Measurements from ENCODE around the gene CCDC24. TPM values are rescaled to one million over a fixed set of nuclear protein-coding genes. Genes with fewer than 3 reads are reported as not detected.

CCDC24 gene
- total RNA-seq, 2 experiments from 2014 or later = 8.9 to 9.2 TPM

DNA sequence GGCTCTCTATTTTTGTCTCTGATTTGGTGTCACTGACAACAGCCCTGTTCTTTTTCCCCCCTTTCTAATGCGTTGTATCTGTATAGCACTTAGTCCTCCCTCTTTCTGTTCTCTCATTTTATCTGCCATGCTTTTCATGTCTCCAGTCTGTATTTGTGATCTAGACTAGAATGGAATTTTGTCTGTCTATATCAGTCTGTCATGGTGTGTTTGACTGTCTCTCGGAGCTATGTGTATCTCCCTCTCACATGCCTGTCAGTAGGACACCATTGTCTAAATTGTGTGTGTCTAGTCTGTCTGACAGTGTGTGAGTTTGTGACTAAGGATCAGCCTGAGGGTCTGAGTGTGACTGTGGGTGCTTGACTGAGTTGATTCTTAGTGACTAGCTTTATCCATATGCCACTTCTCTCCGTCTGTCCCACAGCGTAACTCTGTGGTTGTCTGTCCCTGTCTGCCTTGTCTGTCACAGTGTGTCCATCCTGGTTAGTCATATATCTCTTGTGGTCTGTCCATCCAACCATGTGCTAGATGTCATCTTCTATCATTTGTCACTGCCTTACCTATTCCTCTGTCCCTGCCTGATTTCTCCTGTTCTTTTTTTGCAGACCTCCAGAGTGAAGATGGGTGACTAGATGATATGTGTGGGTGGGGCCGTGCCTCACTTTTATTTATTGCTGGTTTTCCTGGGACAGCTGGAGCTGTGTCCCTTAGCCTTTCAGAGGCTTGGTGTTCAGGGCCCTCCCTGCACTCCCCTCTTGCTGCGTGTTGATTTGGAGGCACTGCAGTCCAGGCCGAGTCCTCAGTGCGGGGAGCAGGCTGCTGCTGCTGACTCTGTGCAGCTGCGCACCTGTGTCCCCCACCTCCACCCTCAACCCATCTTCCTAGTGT lies 13.8 kb upstream of the CCDC24 start:
- Histone ChIP-seq H3K4me3 (ENCODE audit: low read depth, low read length, poor library complexity, severe bottlenecking) (no peak overlapping the region), H4K20me1 (ENCODE audit: insufficient read depth, low read length) (0 out of 2 replicates have a peak, but pooled peaks cover 9% of the 10 kb centered on the region), H3K9me2 (ENCODE audit: insufficient read depth, low read length) (no peaks in the 10 kb centered on the region), H3K4me1 (ENCODE audit: insufficient read depth, low read length, poor library complexity, severe bottlenecking) (peaks cover 17% of the 10 kb centered on the region), H3K36me3 (ENCODE audit: insufficient read depth, low read length) (peaks cover 43% of the 10 kb centered on the region), H3K4me2 (ENCODE audit: low read length) (peak overlapping the region; percentile 0; the same call in 1 of the 2 replicates), H3K9me3 (ENCODE audit: low read length) (no peaks in the 10 kb centered on the region), H3K79me2 (ENCODE audit: insufficient read depth, low read depth, low read length) (no peaks in the 10 kb centered on the region; the same call in 1 of the 2 replicates), H3K27ac (ENCODE audit: low read depth, low read length, poor library complexity, severe bottlenecking) (no peak overlapping the region), H2AFZ (ENCODE audit: low read length) (no peak overlapping the region)
- POLR2A ChIA-PET = no interaction called here
- no TSS peak for BruUV-seq (replicated peaks)
- intact Hi-C loops (cut with micrococcal nuclease; ENCODE audit: unreplicated experiment) = no loop called here
- CTCF ChIA-PET (ENCODE audit: unreplicated experiment) = no interaction called here
- DNase-seq (ENCODE audit: low spot score) = no peak
- TF ChIP-seq, protein P1, sequence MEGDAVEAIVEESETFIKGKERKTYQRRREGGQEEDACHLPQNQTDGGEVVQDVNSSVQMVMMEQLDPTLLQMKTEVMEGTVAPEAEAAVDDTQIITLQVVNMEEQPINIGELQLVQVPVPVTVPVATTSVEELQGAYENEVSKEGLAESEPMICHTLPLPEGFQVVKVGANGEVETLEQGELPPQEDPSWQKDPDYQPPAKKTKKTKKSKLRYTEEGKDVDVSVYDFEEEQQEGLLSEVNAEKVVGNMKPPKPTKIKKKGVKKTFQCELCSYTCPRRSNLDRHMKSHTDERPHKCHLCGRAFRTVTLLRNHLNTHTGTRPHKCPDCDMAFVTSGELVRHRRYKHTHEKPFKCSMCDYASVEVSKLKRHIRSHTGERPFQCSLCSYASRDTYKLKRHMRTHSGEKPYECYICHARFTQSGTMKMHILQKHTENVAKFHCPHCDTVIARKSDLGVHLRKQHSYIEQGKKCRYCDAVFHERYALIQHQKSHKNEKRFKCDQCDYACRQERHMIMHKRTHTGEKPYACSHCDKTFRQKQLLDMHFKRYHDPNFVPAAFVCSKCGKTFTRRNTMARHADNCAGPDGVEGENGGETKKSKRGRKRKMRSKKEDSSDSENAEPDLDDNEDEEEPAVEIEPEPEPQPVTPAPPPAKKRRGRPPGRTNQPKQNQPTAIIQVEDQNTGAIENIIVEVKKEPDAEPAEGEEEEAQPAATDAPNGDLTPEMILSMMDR (conservative IDR thresholded peaks at IDR 0.05; ENCODE audit: low read length) = no peak
- TF ChIP-seq EZH2phosphoT487 (IDR thresholded peaks at IDR 0.05; ENCODE audit: borderline replicate concordance, low read depth, low read length) = no peak

DNA sequence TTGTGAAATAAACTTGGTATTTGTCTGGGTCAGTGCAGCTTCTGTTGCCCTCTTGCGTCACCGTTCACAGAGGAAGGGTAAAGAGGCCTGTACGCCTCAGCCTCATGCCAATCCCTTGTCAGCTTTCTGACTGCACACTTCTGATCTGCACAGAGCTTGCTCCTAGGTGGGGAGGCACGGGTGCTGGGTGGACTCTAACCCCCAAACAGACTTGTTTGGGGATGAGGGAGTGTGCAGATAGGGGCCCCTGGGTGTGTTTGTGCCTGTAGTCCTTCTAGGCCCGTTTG lies 13.2 kb upstream of the CCDC24 start:
- Histone ChIP-seq H4K20me1 (ENCODE audit: insufficient read depth, low read length) (0 out of 2 replicates have a peak, but pooled peaks cover 9% of the 10 kb centered on the region), H3K4me3 (ENCODE audit: low read depth, low read length, poor library complexity, severe bottlenecking) (no peak overlapping the region), H3K79me2 (ENCODE audit: insufficient read depth, low read depth, low read length) (no peaks in the 10 kb centered on the region; the same call in 1 of the 2 replicates), H3K9me2 (ENCODE audit: insufficient read depth, low read length) (no peaks in the 10 kb centered on the region), H3K4me1 (ENCODE audit: insufficient read depth, low read length, poor library complexity, severe bottlenecking) (peaks cover 17% of the 10 kb centered on the region), H3K27ac (ENCODE audit: low read depth, low read length, poor library complexity, severe bottlenecking) (no peak overlapping the region), H3K9me3 (ENCODE audit: low read length) (no peaks in the 10 kb centered on the region), H3K4me2 (ENCODE audit: low read length) (no peak overlapping the region), H2AFZ (ENCODE audit: low read length) (no peak overlapping the region), H3K36me3 (ENCODE audit: insufficient read depth, low read length) (peaks cover 37% of the 10 kb centered on the region)
- POLR2A ChIA-PET = no interaction called here
- no TSS peak for BruUV-seq (replicated peaks)
- no peak for DNase-seq (ENCODE audit: low spot score)
- TF ChIP-seq, protein P1 (conservative IDR thresholded peaks at IDR 0.05; ENCODE audit: low read length) = no peak
- no peak for TF ChIP-seq EZH2phosphoT487 (IDR thresholded peaks at IDR 0.05; ENCODE audit: borderline replicate concordance, low read depth, low read length)
- CTCF ChIA-PET (ENCODE audit: unreplicated experiment) = no interaction called here
- intact Hi-C loops (cut with micrococcal nuclease; ENCODE audit: unreplicated experiment) = no loop called here

Measured in OCI-LY7 (cell line).